ENCODE measurements around the gene POLR2F.

The POLR2F gene

DNA sequence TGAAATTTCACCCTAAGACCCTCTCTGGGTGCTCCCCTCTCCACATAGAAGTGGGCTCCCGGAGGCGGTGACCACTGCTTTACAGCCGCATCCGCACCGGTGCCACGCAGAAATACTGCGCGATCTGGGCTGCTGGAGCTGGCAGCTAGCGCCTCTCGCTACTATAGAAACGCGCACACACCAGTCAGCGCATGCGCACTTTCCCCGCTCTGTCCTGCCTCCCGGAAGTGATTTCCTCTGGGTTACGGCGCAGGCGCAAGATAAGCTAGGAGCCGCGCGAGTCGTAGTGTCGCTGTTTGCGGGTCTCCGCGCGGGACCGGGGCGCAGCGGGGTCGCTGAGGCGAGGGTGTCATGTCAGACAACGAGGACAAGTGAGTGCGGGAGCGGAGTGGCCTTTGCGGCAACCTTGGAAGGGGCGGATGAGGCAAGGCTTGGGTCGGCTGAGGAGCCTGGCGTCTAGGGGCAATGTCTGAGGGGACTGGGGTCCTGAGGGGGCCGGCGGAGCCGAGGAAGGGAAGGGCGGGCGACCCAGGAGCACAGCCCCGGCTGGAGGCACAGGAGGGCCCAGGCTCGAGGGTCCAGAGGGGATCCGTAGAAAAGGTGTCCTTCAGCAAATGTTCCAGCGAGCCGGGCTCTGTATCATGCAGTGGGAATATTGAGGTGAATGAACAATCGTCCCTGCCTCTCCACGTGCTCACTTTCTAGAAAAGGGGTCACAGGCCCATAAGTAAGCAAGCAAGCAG lies at the start of gene POLR2F, which contains the start of gene C22orf23:
Gene POLR2F (plus strand): TSS at position 263 of the 743 bp plus-strand sequence. CDS start 89 bp downstream, at position 352.
Gene C22orf23 (minus strand): TSS at position 165 of the 743 bp plus-strand sequence. CDS start 452 bp downstream, outside the sequence.
- peak; percentile 92 for DNase-seq

DNA sequence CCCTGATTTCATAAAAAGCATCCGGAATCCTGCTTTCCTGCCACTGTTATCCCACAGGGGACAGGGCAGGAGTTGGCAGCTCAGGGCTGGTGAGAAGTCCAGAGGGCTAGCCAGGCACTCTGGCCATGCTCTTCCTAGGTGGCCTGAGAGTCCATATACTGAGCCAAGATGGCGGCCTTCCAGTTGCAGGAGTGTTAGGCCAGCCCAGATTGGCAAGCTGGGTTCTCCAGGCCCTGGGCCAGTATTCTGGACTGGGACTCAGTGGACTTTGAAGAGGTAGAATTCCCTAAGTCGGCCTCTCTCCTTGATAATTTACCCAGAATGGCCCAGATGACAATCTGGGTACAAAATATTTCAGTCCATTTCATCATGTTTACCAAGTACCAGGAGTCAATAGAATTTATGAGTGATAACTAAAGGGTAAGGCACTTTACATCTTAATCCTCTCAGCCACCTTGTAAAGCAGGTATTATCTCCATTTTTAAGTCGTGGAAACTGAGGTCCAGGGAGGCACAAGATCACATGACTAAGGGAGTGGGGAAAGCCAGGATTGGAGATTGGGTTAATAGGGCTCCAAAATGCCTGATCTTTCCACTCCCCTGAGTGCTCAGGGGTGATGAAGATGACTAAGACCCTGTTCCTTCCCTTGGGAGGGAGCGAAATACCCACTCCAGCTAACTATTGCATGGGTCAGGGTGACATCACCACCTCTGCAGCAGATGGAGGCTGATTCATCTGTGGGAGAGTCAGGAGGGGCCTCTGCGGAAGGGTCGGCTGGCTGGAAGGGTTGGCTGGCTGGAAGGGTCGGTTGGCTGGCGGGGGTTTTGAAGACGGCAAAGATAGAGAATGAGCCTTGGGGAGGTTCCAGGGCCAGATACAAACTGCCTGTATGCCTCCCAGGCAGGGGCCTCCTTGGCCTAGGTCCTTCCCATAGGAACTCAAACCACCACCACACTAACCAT lies 48.6 kb upstream of the POLR2F start:
- DNase-seq = no peak

DNA sequence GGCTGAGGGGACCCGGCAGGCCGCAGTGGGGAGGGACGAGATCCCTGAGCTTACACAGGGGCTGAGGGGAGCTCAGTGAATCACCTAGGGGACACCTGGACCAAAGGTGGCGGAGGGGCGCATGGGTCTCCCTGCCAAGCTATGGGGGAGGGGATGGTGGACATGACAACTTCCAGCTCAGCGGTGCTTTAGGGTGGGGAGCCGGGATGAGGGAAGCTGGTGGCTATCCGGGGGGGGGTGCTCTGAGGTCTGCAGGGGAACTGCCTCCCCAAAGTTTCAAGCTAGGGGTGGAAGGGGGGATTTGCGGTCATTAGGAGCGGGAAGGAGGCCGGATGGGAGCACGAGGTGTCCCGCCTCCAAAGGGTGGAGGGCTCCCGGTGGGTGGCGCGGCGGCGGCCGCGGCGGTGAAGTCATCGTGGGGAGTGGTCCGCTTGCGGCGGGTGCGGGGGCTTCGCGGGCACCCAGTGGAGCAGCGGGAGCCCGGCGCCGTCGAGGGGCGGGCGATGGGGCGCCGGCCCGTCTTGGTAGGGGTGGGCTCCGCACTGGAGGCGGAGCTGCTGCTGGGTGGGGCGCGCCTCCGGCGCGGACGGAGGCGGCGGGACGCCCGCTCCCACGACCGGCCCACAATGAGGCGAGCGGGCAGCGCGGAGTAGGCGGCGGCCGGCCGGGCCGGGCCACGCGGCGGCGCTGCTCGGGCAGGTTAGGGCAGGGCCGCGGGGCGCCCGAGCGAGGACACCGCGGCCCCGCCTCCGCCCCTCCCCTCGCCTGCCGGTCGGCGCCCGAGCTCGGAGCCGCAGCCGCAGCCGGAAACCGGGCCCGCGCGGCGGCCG lies 47.8 kb upstream of the POLR2F start, which contains the start of gene MICALL1:
Gene MICALL1 (plus strand): TSS at position 764 of the 830 bp plus-strand sequence. CDS start 126 bp downstream, outside the sequence.
- peak; percentile 22 for DNase-seq

DNA sequence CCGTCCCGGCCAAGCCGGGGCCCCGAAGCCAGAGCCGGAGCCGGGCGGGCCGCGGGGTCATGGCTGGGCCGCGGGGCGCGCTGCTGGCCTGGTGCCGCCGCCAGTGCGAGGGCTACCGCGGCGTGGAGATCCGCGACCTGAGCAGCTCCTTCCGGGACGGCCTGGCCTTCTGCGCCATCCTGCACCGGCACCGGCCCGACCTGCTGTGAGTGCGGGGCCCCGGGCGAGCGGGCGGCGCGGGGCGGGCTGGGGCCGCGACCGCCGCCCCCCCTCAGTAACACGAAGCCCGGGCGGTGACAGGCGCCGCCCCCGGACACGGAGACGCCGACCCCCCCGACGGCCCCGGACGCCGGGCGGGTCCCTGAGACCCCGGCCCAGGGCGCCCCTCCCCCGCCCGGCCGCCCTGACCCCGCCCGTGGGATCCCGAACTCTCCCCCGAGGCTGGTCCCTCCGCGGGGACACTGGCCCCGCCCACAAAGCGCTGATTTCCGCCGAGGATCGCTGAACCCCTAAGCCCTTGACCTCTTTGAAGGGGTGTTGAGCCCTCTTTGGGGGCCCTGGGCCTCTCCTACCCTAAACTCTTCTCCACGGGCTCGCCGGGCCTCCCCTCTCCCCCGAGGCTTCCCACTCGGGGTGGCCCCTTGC lies 47.0 kb upstream of the POLR2F start:
- DNase-seq = no peak

DNA sequence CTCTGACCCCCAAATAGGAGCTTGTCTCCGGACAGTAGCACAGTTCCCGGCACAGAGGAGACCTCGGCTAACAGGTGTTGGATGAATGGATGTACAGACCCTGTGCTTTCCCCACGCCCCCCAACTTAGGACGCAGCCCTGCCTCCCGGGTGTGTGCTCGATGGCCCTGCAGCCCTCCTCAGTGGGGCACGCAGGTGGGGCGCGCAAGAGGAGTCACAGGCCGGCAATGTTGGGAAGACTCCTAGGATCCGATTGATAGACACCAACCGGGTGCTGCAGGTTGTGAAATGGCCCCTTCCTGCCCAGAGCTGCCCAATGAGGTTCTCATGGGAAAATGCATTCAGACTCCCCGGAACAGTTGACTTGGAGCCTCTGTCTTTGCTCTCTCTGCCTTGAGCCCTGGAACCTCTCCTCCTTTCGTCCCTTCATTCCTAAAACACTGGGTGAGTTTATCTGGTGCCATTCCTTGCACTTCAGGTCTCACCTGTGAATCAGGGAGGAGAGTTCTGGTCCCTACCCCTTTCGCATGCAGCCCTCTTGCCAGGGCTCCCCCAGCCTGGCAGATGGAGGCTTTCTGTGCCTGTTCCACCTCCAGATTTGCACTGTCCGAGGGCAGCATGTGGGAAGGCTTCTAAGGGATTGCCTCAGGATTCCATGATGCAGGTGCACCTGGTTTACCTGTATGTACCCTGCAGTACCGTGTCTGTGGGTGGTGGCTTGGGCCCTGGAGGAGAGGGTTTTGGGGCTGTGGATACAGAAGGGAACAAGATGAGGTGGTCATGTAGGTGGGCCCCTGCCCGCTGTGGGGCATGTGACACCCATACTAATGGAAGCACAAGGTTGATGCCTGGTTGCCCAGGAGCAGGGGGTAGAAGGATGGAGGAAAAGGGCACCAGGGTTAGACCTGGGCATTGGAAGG lies 46.2 kb upstream of the POLR2F start:
- no peak for DNase-seq

DNA sequence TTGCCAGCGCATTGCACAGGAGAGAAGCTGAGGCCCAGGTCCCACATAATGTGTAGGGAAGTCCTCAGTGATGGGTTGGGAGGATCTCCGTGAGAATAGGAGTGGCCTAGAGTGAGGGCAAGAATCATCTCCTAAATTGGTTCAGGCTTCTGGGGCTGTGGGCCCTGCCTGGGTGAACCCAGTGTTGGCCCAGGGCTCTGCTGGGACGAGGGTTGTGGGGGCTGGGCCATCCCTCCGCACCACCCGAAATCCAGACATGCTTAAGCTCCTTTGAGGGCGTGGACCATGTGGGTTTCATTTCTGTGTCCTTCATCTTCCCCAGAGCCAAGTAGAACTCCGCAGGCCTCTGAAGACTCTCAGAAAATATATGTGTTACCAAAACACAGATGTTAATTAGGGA lies 43.7 kb upstream of the POLR2F start:
- no peak for DNase-seq

DNA sequence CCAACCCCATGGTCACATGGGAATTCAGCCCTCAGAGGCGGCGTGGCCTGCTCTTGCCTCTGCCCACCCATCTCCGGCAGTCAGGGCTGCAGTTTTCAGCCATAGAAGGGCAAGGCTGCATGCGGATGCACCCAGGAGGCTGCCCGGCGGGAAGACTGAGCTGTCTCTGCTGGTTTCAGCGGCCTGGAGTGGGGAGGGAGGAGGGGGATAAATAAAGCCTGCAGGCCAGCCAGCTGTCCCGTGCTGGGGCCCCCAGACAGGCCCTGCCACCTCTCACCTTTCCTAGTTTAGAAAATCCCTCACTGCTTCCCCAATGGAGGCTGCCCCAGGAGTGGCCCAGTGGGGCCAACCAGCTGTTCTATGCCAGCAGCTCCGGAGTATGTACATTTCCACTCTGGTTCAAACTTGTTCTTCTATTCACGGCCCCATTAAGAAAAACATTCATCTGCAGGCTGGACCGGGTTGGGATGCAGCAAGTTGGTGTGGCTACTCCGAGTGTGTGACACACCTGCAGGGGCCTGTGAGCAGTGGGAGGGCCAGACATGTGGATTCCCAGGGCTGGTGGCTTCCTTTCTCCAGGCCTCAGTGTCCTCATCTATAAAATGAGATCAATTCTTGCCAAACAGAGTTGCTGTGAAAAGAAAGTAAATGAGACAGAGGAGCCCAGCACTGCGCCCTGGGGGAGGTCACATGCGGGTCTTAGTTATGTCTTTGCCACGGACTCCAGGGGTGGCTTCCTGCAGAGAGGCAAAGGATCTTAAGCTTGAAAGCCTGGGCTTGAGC lies 42.4 kb upstream of the POLR2F start:
- no peak for DNase-seq

DNA sequence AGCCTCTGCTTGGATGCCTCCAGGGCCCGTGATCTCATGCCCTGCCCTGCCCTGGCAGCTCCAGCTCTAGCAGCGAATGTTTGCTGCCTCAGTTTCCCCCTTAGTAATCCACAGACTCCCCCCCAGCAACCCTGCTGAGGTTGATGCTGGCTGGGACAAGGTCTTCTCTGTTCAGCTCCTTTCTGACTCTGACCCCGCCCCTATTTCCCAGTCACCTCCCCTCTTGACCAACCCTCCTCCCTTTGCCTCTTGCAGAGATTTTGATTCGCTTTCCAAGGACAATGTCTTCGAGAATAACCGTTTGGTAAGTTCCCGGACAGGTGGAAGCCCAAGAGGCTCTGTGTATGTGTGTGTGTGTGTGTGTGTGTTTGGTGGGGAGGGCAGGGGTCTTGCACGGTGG lies 41.8 kb upstream of the POLR2F start:
- DNase-seq = no peak

DNA sequence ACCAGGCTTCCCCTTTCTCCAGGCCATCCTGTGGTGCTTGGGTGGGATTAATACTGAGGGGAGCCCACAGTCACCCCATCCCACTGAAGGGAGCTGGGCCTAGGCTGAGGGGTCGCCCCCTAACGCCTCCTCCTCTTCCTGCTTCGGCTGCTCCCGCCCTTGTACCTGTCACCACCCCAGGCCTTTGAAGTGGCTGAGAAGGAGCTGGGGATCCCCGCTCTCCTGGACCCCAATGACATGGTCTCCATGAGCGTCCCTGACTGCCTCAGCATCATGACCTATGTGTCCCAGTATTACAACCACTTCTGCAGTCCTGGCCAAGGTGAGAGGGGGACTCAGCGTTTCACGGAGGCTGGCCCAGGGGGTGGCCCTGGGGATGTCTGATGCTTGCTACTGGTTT lies 41.3 kb upstream of the POLR2F start:
- DNase-seq = no peak

DNA sequence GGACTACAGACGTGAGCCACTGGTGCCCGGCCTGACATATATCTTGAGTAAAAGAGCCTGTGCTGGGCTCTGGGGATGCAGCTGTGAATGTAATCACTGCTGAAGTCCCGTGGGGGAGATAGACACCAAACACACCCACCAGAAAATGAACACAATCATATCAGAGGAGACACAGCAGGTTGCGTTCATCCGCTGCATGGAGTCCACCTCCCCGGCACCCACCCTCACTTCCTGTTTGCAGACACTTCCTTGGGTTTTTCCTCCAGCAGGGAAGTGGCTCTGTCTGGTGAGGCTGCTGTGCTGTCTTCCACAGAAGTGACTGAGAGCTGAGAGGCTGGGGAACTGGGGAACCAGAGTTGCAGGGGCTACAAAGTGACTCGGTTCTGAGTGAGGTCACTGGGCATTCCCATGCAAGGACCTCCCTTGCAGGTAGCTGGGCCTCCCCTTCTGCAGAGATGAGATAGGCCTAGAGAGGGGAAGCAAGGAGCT lies 40.2 kb upstream of the POLR2F start:
- DNase-seq = no peak

DNA sequence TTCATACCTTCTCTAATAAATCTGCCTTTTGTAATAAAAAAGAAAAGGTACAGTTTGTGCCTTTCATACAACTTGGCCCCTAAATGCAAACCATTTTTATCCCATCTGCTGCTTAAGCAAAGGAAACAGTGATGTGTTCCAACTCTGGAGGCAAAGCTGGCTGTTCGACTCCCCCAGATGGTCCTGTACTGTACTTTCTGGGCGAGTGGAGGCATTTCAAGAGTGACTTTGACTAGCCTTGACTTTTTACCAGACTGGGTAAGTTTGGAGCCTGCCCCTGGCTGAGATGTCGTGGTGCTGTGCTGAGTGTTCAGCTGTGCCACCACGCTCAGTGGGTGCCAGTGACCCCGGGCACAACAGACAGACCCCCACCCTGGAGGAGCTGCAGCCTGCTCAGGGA lies 37.2 kb upstream of the POLR2F start:
- no peak for DNase-seq

DNA sequence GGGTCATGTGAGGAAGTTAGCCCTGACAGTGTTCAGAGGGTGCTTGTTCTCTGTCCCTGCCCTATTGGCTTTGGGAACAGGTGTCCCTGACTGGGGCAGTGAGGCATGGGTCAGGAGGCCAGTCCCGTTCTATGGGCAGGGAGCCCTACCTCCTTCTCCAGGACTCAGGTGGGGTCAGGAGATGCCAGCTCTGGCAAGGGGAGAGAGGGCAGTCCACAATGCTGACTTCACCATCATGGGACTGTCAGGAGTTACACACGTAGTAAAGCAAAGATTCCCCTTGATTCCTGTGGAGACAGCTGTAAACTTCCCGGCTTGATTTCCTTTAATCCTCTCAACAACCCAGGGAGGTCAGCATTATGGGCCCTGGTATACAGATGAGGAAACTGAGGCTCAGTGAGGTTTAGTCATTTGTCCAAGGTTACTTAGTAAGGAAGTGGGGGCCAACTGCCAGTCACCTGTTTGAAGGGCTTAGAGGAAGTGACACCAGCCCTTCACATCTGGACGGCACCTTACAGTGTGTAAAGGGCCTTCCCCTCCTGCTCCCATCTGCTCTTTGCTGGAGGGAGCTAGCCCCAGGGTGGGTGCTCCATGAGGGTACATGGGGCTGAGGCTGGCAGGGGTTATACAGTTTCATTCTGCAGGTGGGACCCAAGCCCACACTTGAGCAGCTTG lies 35.5 kb upstream of the POLR2F start:
- DNase-seq = no peak

DNA sequence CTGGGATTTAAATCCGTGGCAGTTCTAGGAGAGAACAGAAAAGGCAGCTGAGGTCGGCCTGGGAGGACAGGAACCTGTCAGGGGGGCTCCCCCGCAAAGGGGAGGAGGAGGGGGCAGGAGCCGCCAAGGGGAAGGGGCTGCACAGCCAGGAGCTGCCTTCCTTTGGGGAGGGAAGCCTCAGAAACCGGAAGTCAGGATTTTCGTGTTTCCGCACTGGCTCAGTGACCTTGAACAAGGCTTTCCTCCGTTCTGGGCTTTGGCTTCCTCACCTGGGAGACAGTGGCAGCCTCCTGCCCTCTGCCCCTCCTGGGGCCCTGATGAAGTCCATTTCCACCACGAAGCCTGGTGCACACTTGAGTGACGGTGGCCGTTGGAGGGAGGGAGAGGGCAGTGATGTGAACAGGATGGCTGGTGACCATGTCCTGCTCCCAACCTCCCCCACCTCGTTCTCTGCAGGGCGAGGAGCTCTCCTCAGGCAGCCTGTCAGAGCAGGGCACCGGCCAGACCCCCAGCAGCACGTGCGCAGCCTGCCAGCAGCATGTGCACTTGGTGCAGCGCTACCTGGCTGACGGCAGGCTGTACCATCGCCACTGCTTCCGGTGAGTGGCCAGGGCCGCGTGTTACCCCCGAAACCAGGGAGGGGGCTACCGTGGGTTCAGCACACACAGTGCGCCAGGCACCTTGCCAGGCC lies 34.8 kb upstream of the POLR2F start:
- DNase-seq = no peak

DNA sequence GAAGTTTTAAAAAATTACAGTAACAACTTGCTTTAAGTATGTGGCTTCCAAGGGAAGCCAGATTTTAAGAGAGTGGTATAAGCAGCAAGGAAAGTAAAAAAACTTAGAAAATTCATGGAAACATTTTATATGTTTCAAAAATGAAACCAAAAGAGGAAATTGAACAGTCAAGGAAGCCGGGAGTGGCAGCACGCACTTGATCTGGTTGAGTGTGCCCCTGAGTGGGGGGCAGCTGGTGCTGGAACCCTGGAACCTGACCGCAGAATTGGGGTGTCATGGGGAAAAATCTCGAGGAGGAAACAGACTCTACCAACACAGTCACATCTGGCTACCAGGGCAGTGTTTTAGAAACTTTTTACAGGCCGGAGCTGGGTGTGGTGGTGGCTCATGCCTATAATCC lies 33.4 kb upstream of the POLR2F start:
- no peak for DNase-seq

DNA sequence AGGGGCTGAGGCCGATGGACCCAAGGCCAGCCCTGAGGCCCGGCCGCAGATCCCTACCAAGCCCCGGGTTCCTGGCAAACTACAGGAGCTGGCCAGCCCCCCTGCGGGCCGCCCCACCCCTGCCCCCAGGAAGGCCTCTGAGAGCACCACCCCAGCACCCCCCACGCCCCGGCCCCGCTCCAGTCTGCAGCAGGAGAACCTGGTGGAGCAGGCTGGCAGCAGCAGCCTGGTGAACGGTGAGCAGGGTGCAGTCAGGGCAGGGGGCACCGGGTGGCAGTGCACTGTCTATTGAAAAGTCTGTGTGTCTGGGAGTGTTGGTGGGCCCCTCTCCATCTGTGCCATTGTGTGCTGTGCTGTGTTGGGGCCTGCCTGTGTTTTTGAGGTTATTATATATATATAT lies 31.3 kb upstream of the POLR2F start:
- DNase-seq = no peak

DNA sequence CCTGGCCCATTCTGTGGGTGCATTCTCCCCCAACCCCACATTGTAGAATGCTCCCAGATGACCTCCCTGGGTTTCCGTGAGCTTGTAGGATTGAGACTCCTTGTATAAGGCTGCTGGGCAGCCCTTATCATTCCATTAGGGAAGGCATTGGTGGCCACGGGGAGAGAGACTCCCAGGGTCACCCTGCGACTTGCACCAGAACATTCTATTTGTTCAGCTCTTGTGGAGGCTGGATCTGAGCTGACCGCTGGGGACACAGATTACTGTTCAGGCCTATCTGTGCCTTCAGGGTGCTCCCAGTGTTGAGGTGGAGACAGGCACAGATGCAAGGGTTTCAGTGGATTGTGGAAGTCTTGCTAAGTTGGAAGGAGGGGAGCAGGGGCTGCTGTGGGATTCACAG lies 29.6 kb upstream of the POLR2F start:
- DNase-seq = no peak

DNA sequence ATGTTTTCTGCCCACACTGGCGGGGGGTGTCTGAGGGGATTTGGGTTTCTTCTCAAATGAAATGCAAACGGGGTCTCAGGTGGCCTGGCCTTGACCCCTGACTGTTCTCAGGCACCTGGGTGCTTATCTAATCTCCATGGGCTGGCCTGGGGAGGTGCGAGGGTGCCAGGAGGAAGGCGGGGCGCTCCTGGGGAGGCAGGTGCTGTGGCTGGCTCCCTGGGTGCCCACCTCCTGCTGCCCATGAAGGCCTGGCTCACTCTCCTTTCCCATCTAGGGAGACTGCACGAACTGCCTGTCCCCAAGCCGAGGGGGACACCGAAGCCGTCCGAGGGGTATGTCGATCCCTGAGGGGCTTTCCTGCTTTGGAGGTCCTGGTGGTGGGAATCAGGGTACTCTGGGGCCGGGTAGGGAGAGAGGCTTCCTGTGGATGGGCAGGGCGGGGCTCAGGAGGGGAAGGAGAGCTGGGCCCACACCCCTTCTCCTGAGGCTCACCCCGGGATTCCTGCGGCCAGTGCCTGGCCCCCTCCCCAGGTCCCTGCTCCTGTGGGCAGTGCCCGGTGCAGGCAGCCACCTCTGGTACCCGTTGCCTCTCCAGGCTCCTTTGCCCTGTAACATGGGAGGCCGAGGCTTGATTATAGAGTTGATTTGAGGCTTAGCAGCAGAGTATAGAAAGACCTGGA lies 29.0 kb upstream of the POLR2F start:
- no peak for DNase-seq

DNA sequence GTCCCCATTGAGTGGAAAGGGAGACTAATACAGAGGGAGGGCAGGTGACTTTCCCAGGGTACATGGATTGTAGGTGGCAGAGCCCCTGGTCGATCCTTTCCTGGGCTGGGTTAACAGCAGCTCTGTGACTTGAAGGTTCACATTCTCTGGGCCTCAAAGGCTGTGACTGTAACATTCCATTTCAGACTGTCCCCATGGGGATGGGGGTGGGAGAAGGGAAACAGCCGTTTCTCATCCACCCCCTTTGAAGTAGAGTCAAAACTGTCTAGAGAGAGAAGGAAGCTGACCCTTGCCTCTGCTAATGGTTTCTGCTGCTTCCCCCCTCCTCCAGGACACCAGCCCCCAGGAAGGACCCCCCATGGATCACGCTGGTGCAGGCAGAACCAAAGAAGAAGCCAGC lies 28.2 kb upstream of the POLR2F start:
- no peak for DNase-seq
